ENCODE results near the gene DUS1L.

Gene DUS1L

GRCh38 chr17:82089723-82090548 is 24.3 kb upstream of the DUS1L start:
- DNase-seq (ENCODE audit: extremely low spot score, insufficient read length, low read depth) = no peak
- no peak for FAIRE-seq

- DNase-seq (ENCODE audit: extremely low spot score, insufficient read length, low read depth) (no peak), FAIRE-seq (no peak)
Measured at GRCh38 chr17:82088838-82089722, 23.5 kb upstream of the DUS1L start.

- FAIRE-seq (no peak), DNase-seq (ENCODE audit: extremely low spot score, insufficient read length, low read depth) (no peak)
Measured at GRCh38 chr17:82087961-82088837, 22.6 kb upstream of the DUS1L start.

- DNase-seq (ENCODE audit: extremely low spot score, insufficient read length, low read depth) = no peak
- no peak for FAIRE-seq
Measured at GRCh38 chr17:82086941-82087906, 21.6 kb upstream of the DUS1L start.

GRCh38 chr17:82085931-82086764 is 20.5 kb upstream of the DUS1L start:
- FAIRE-seq (no peak), DNase-seq (ENCODE audit: extremely low spot score, insufficient read length, low read depth) (no peak)

- no peak for DNase-seq (ENCODE audit: extremely low spot score, insufficient read length, low read depth)
- no peak for FAIRE-seq
Measured at GRCh38 chr17:82085031-82085861, 19.6 kb upstream of the DUS1L start.

- no peak for FAIRE-seq
- no peak for DNase-seq (ENCODE audit: extremely low spot score, insufficient read length, low read depth)
Measured at GRCh38 chr17:82084373-82085030, 18.9 kb upstream of the DUS1L start.

- no peak for FAIRE-seq
- DNase-seq (ENCODE audit: extremely low spot score, insufficient read length, low read depth) = no peak
Measured at GRCh38 chr17:82083533-82084359, 18.1 kb upstream of the DUS1L start.

- DNase-seq (ENCODE audit: extremely low spot score, insufficient read length, low read depth) (no peak), FAIRE-seq (no peak)
Measured at GRCh38 chr17:82083009-82083408, 17.4 kb upstream of the DUS1L start.

- DNase-seq (ENCODE audit: extremely low spot score, insufficient read length, low read depth) = no peak
- FAIRE-seq = no peak
Measured at GRCh38 chr17:82082456-82082855, 16.9 kb upstream of the DUS1L start.

- no peak for FAIRE-seq
- no peak for DNase-seq (ENCODE audit: extremely low spot score, insufficient read length, low read depth)
Measured at GRCh38 chr17:82081966-82082365, 16.4 kb upstream of the DUS1L start.

GRCh38 chr17:82081546-82081945 is 15.9 kb upstream of the DUS1L start:
- no peak for DNase-seq (ENCODE audit: extremely low spot score, insufficient read length, low read depth)
- no peak for FAIRE-seq

GRCh38 chr17:82080789-82081464 is 15.3 kb upstream of the DUS1L start:
- FAIRE-seq = no peak
- DNase-seq (ENCODE audit: extremely low spot score, insufficient read length, low read depth) = no peak

- DNase-seq (ENCODE audit: extremely low spot score, insufficient read length, low read depth) (no peak), FAIRE-seq (no peak)
Measured at GRCh38 chr17:82080048-82080788, 14.6 kb upstream of the DUS1L start.

Measured in GM18507 (cell line).